Calu3 (cell line): ENCODE data around the gene ARPIN. TPM values are rescaled to one million over a fixed set of nuclear protein-coding genes. Genes with fewer than 3 reads are reported as not detected.

Experiments used
- BruUV-seq: library from RNA; stranded (reverse); fragments of 400-500 nt; replicated peaks from 2 replicates; lab custom pipeline; 2021; lab: Mats Ljungman, UMichigan
- CTCF ChIA-PET: fragments of 300-600 bp; sonication (Branson Sonifier 250); formaldehyde crosslinking; loops from one replicate; lab custom pipeline; 2022; ENCODE audit warnings: antibody characterized with exemption; lab: Charles Lee
- DNase-seq: peaks from one replicate; pipeline ENCODE4 v3.0.0; 2022
- H3K27ac Mint-ChIP-seq: one replicate; pipeline ENCODE4 v1.8.0; 2022; ENCODE audit warnings: mixed read lengths; ENCODE audit not compliant: unreplicated experiment
- H3K27me3 Mint-ChIP-seq: one replicate; pipeline ENCODE4 v1.8.0; 2022; ENCODE audit warnings: mixed read lengths; ENCODE audit not compliant: unreplicated experiment
- H3K36me3 Mint-ChIP-seq: one replicate; pipeline ENCODE4 v1.8.0; 2022; ENCODE audit warnings: mild to moderate bottlenecking, moderate library complexity, mixed read lengths; ENCODE audit not compliant: insufficient read depth, unreplicated experiment
- H3K4me1 Mint-ChIP-seq: one replicate; pipeline ENCODE4 v1.8.0; 2022; ENCODE audit warnings: mild to moderate bottlenecking, low read depth, mixed read lengths; ENCODE audit not compliant: unreplicated experiment
- H3K4me3 Mint-ChIP-seq: one replicate; pipeline ENCODE4 v1.8.0; 2022; ENCODE audit warnings: mild to moderate bottlenecking, low read depth, moderate library complexity, mixed read lengths; ENCODE audit not compliant: unreplicated experiment
- H3K9me3 Mint-ChIP-seq: one replicate; pipeline ENCODE4 v1.8.0; 2022; ENCODE audit warnings: low read depth, mixed read lengths; ENCODE audit not compliant: unreplicated experiment
- CTCF ChIP-seq: fragments of 200-600 bp; IDR thresholded peaks from one replicate; pipeline ENCODE4 v1.8.0; 2022; ENCODE audit warnings: antibody characterized with exemption; ENCODE audit not compliant: unreplicated experiment
- intact Hi-C: fragments of 100-400 bp; cut with micrococcal nuclease; formaldehyde crosslinking; loops from one replicate; pipeline ENCODE4 v1.10.0; 2022; ENCODE audit not compliant: unreplicated experiment
- total RNA-seq: library from RNA; stranded (reverse); gene quantifications from 2 replicates; pipeline ENCODE4 v1.2.3, GENCODE V29; 2022

ARPIN gene
- total RNA-seq, 1 experiment from 2014 or later: 20.1 TPM

- DNase-seq: no peak
- TF ChIP-seq CTCF: no peak
- no TSS peak for BruUV-seq
- Mint-ChIP-seq H3K9me3 (no peaks in the 10 kb centered on the region), H3K4me1 (peaks cover 7% of the 10 kb centered on the region), H3K27me3 (no peaks in the 10 kb centered on the region), H3K36me3 (no peaks in the 10 kb centered on the region), H3K27ac (no peak overlapping the region), H3K4me3 (no peak overlapping the region)
- CTCF ChIA-PET: interaction anchor here (0.6 kb wide), 1 partner anchor 24 kb away, joined by 4 read pairs; no protein-coding TSS in a partner anchor
- intact Hi-C loops: no loop called here
Observed at GRCh38 chr15:89937365-89938350, 24.9 kb upstream of the ARPIN start.

DNA sequence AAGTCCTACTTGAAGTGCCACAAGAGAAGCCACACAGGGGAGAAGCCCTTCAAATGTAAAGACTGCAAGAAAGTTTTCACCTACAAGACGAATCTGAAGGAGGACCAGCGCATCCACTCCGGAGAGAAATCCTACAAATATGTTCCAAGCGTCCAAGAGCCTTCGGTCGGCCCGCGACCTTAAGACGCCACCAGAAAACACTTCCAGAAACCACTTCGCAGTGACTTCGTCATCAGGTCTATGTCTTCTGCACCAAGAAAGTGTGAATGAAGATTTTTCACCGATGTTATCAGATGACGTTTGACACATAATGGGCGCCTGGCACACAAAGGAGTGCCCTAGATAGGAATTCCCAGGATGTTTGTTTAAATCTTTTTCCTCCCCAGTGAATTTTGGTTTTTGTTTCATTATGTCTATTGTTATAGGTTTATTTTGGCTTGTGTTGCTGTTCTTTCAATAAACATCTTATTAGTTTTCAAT is 24.1 kb upstream of the ARPIN start:
- no TSS peak for BruUV-seq

DNA sequence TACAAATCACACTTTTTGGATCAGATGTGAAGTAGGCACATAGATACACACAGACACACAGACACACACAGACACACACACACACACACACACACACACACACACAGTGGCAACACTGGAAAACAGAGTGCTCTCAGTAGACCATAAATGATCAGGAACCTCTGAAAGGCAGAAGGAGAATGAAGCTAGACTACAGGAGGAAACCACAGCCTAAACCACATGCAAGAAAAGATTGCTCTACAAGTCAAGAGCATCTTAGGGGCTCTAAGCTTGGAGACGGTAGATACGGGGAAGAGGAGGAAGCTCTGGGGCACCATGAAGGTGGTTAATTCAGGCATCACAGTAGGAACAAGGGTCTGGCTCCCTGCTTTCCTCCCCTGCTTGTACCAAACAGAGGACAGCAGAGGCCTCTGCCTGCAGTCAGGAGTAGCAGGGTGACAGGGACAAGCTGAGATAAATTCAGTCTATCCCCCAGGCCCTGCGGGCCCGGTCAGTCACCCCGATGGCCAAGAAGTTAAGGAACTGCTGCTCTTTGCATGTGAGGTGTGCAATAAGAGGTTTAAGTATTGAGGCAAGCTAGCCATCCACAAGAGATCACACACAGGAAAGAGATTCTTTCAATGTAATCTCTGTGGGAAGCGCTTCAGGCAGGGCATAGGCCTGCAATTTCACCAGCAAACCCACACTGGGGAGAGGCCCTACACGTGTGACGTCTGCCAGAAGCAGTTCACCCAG is 23.5 kb upstream of the ARPIN start:
- Mint-ChIP-seq H3K36me3 (no peaks in the 10 kb centered on the region), H3K9me3 (no peaks in the 10 kb centered on the region), H3K27ac (no peak overlapping the region), H3K27me3 (no peaks in the 10 kb centered on the region), H3K4me1 (peaks cover 7% of the 10 kb centered on the region), H3K4me3 (no peak overlapping the region)
- CTCF ChIA-PET: interaction anchor here (0.7 kb wide), 1 partner anchor 394 kb away, joined by 4 read pairs; no protein-coding TSS in a partner anchor
- intact Hi-C loops: no loop called here
- DNase-seq: no peak
- BruUV-seq: no TSS peak
- TF ChIP-seq CTCF: no peak

More for the DNA sequence above, 24.1 kb upstream of the ARPIN start:
- Mint-ChIP-seq H3K4me1 (peaks cover 7% of the 10 kb centered on the region), H3K4me3 (no peak overlapping the region), H3K27ac (no peak overlapping the region), H3K27me3 (no peaks in the 10 kb centered on the region), H3K36me3 (no peaks in the 10 kb centered on the region), H3K9me3 (no peaks in the 10 kb centered on the region)
- DNase-seq: no peak
- CTCF ChIA-PET: no interaction called here
- TF ChIP-seq CTCF: no peak
- intact Hi-C loops: no loop called here

GRCh38 chr15:89932880-89933279 is 20.1 kb upstream of the ARPIN start:
- no peaks in the 10 kb centered on the region for H3K9me3 Mint-ChIP-seq
- intact Hi-C loops: no loop called here
- CTCF ChIA-PET: interaction anchor here (0.6 kb wide), 1 partner anchor 219 kb away, joined by 5 read pairs; no protein-coding TSS in a partner anchor
- no peak overlapping the region for H3K4me3 Mint-ChIP-seq
- no peak for DNase-seq
- TF ChIP-seq CTCF: no peak
- H3K4me1 Mint-ChIP-seq: peaks cover 7% of the 10 kb centered on the region
- H3K27me3 Mint-ChIP-seq: no peaks in the 10 kb centered on the region
- BruUV-seq: no TSS peak
- H3K36me3 Mint-ChIP-seq: no peaks in the 10 kb centered on the region
- no peak overlapping the region for H3K27ac Mint-ChIP-seq
